ENCODE measurements around the gene TSKU. TPM values are rescaled to one million over a fixed set of nuclear protein-coding genes. Genes with fewer than 3 reads are reported as not detected.

The TSKU gene
- polyA plus RNA-seq, 3 donors: not detected

GRCh38 chr11:76791861-76792260 is 8.7 kb downstream of the TSKU start:
- Mint-ChIP-seq H3K36me3 (no peaks in the 10 kb centered on the region), H3K4me3 (no peak overlapping the region), H3K27me3 (ENCODE audit: low read depth in 3 of 3) (peaks cover 7 to 24% (median 24%) of the 10 kb centered on the region in 3 donors), H3K9me3 (peaks cover 2 to 8% (median 6%) of the 10 kb centered on the region in 7 donors), H3K4me1 (peaks cover 6% of the 10 kb centered on the region), H3K27ac (no peak overlapping the region)
- no peaks in the 10 kb centered on the region for H3K36me3 ChIP-seq (replicated peaks in 1 of 2; ENCODE audit: control insufficient read depth in 1 of 2, insufficient read depth in 2 of 2, low read length in 2 of 2)
- H2AFZ ChIP-seq (ENCODE audit: insufficient read depth, low read depth, low read length, poor library complexity, severe bottlenecking): no peak overlapping the region
- WGBS (ENCODE audit: insufficient coverage): 46% methylated on average over 5 of the region's 6 CpGs
- H3K4me2 ChIP-seq (replicated peaks; ENCODE audit: extremely low read depth, low read length, poor library complexity, severe bottlenecking): no peak overlapping the region
- peaks cover 0 to 5% of the 10 kb centered on the region in 2 donors for H3K4me1 ChIP-seq (ENCODE audit: control insufficient read depth in 1 of 2, insufficient read depth in 2 of 2, low read length in 2 of 2)
- no peak for TF ChIP-seq CTCF (IDR thresholded peaks at IDR 0.05)
- H3K79me2 ChIP-seq (ENCODE audit: insufficient read depth, low read length): no peaks in the 10 kb centered on the region
- no peak overlapping the region for H3K27ac ChIP-seq (ENCODE audit: low read depth in 1 of 2, low read length in 2 of 2)
- H3K9ac ChIP-seq (ENCODE audit: insufficient read depth, low read length, poor library complexity, severe bottlenecking): no peak overlapping the region
- peaks cover 0 to 10% of the 10 kb centered on the region in 2 donors for H3K27me3 ChIP-seq (ENCODE audit: control insufficient read depth in 2 of 2, insufficient read depth in 2 of 2, low read length in 2 of 2)
- no peak overlapping the region for H3K4me3 ChIP-seq (replicated peaks in 1 of 3; ENCODE audit: low read depth in 2 of 3, low read length in 3 of 3)
- H4K20me1 ChIP-seq (ENCODE audit: insufficient read depth, low read length): no peaks in the 10 kb centered on the region
- intact Hi-C loops (cut with micrococcal nuclease): no loop called here
- peak; percentile 7 to 39 (median 15) for DNase-seq
- H3K9me3 ChIP-seq (replicated peaks in 1 of 2; ENCODE audit: control insufficient read depth in 1 of 2, insufficient read depth in 1 of 2, low read length in 2 of 2): peaks cover 0 to 6% of the 10 kb centered on the region in 2 donors

DNA sequence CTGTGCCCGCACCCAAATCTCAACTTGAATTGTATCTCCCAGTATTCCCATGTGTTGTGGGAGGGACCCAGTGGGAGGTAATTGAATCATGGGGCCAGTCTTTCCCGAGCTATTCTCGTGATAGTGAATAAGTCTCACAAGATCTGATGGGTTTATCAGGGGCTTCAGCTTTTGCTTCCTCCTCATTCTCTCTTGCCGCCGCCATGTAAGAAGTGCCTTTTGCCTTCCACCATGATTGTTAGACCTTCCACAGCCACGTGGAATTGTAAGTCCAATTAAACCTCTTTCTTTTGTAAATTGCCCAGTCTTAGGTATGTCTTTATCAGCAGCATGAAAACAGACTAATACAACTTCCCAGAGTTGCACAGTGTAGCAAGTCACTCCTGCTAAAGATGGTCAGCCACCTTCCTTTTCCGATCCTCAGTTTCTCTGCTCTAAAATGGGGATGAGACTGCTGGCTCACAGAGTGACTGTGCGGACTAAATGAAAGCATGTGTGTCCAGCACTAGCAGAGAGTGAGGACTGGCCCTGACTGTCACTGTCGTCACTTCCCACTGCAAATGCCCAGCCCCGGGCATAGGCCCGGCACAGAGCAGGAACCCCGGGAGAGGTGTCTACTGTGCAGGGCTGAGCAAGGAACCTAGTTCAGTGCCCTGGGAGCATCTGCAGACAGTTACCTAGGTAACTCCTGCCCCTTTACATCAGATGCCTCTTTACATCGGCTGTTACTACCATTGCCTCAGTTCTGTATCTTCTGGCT is 9.5 kb downstream of the TSKU start:
- Histone ChIP-seq H3K36me3 (replicated peaks in 1 of 2; ENCODE audit: control insufficient read depth in 1 of 2, insufficient read depth in 2 of 2, low read length in 2 of 2) (no peaks in the 10 kb centered on the region), H3K4me2 (replicated peaks; ENCODE audit: extremely low read depth, low read length, poor library complexity, severe bottlenecking) (no peak overlapping the region), H3K9ac (ENCODE audit: insufficient read depth, low read length, poor library complexity, severe bottlenecking) (no peak overlapping the region), H4K20me1 (ENCODE audit: insufficient read depth, low read length) (no peaks in the 10 kb centered on the region), H3K4me3 (replicated peaks in 1 of 3; ENCODE audit: low read depth in 2 of 3, low read length in 3 of 3) (no peak overlapping the region), H3K4me1 (ENCODE audit: control insufficient read depth in 1 of 2, insufficient read depth in 2 of 2, low read length in 2 of 2) (peaks cover 0 to 5% of the 10 kb centered on the region in 2 donors), H3K79me2 (ENCODE audit: insufficient read depth, low read length) (no peaks in the 10 kb centered on the region), H3K27me3 (ENCODE audit: control insufficient read depth in 2 of 2, insufficient read depth in 2 of 2, low read length in 2 of 2) (peaks cover 0 to 2% of the 10 kb centered on the region in 2 donors), H3K27ac (ENCODE audit: low read depth in 1 of 2, low read length in 2 of 2) (no peak overlapping the region), H2AFZ (ENCODE audit: insufficient read depth, low read depth, low read length, poor library complexity, severe bottlenecking) (no peak overlapping the region), H3K9me3 (replicated peaks in 1 of 2; ENCODE audit: control insufficient read depth in 1 of 2, insufficient read depth in 1 of 2, low read length in 2 of 2) (peaks cover 0 to 6% of the 10 kb centered on the region in 2 donors)
- Mint-ChIP-seq H3K4me1 (peaks cover 6% of the 10 kb centered on the region), H3K9me3 (peaks cover 2 to 8% (median 6%) of the 10 kb centered on the region in 7 donors), H3K27me3 (ENCODE audit: low read depth in 3 of 3) (peaks cover 7 to 18% (median 17%) of the 10 kb centered on the region in 3 donors), H3K36me3 (no peaks in the 10 kb centered on the region), H3K4me3 (no peak overlapping the region), H3K27ac (no peak overlapping the region)
- WGBS (ENCODE audit: insufficient coverage): 100% methylated on average over 9 of the region's 13 CpGs
- intact Hi-C loops (cut with micrococcal nuclease): no loop called here
- DNase-seq: no peak
- no peak for TF ChIP-seq CTCF (IDR thresholded peaks at IDR 0.05)

All from CD14-positive monocyte (primary cell).